Heart left ventricle (tissue), 16 donors: Measurements from ENCODE around the gene DLX3. TPM values are rescaled to one million over a fixed set of nuclear protein-coding genes. Genes with fewer than 3 reads are reported as not detected.

Source experiments
- ATAC-seq, 4 donors: fragments of 200-7000 bp; cut with Tn5 transposase; one replicate each; pipeline ENCODE4 v1.9.1; 2020 to 2022; ENCODE audit warnings: moderate library complexity in 4 of 4, mild to moderate bottlenecking in 3 of 4, moderate number of reproducible peaks in 1 of 4
- DNase-seq, 5 donors: peaks; one replicate each; pipeline ENCODE4 v3.0.0-alpha.2; 2020
- H3K27ac ChIP-seq, 12 donors: fragments of 200-600 bp; sonication (generic) in 4 of 12; one replicate each; pipeline versions ENCODE4 v1.5.0 to v1.8.0; 2016 to 2022; ENCODE audit warnings: mild to moderate bottlenecking in 2 of 12
- H3K27me3 ChIP-seq, 9 donors: fragments of 200-600 bp; sonication (generic) in 2 of 9; one replicate each; pipeline versions ENCODE4 v1.5.1 to v1.8.0; 2016 to 2022; ENCODE audit warnings: mild to moderate bottlenecking in 3 of 9
- H3K36me3 ChIP-seq, 9 donors: fragments of 200-600 bp; sonication (generic) in 2 of 9; one replicate each; pipeline versions ENCODE4 v1.5.0 to v1.8.0; 2018 to 2022; ENCODE audit warnings: mild to moderate bottlenecking in 2 of 9
- H3K4me1 ChIP-seq, 12 donors: fragments of 200-600 bp; sonication (generic) in 4 of 12; one replicate each; pipeline versions ENCODE4 v1.5.0 to v1.8.0; 2016 to 2022; ENCODE audit warnings: mild to moderate bottlenecking in 3 of 12
- H3K4me3 ChIP-seq, 12 donors: fragments of 200-600 bp; sonication (generic) in 4 of 12; one replicate each; pipeline versions ENCODE4 v1.5.0 to v1.8.0; 2017 to 2022; ENCODE audit warnings: mild to moderate bottlenecking in 9 of 12, moderate library complexity in 4 of 12
- H3K9me3 ChIP-seq, 12 donors: fragments of 200-600 bp; sonication (generic) in 4 of 12; one replicate each; pipeline versions ENCODE4 v1.5.0 to v1.8.0; 2016 to 2022; ENCODE audit warnings: mild to moderate bottlenecking in 1 of 12
- POLR2A ChIP-seq, 2 donors: fragments of 450-650 bp; IDR thresholded peaks; one replicate each; pipeline ENCODE4 v1.6.1; 2017; ENCODE audit warnings: antibody characterized with exemption in 2 of 2, mild to moderate bottlenecking in 2 of 2, moderate library complexity in 2 of 2
- WGBS, 4 donors: extraction: QIAGEN DNeasy Blood & Tissue Kit in 2 of 4; methylation state at CpG; one replicate each; pipeline versions ENCODE4 v1.1.5 to v1.1.7; 2013 to 2018; 5-methylcytosine and 5-hydroxymethylcytosine counted together
- intact Hi-C, 10 donors: fragments of 100-400 bp; cut with DNase I; formaldehyde crosslinking; loops; one replicate each; pipeline versions ENCODE4 v1.11.1 to v1.14.2; 2022
- polyA plus RNA-seq, 2 donors: library from polyadenylated mRNA; stranded (reverse); fragments of 200-250 nt; gene quantifications; one replicate each; pipeline ENCODE4 v1.2.3, GENCODE V29; 2013
- total RNA-seq, 9 donors: library from RNA; depleted of rRNA in 2 of 9; stranded (reverse); fragments of >200 nt in 2 of 9; fragmentation: NEBNext Ultra II Directional in 3 of 9; extraction: Animal tissue kit (Norgen Biotek cat#: 25700) in 3 of 9; gene quantifications; one replicate each; pipeline versions ENCODE4 v1.1.0 to v1.2.4, GENCODE V29; 2016 to 2023
- TF ChIP-seq, protein P1 (sequence below), 12 donors: fragments of 200-600 bp; sonication (generic) in 4 of 12; IDR thresholded peaks; one replicate each; pipeline versions ENCODE4 v1.5.0 to v1.8.0; 2018 to 2022; ENCODE audit warnings: antibody characterized with exemption in 12 of 12, mild to moderate bottlenecking in 5 of 12
- donor health status: ischemic (EF 13 %, LVEDD 7.1; RV severe dilation, severe dysfunction).
- donor health status: healthy with polysubstance abuse.
- donor health status: DM: no; HTN: yes; CAD: no.
- donor health status: DM: no; HTN: no; CAD: no.
- donor health status: ischemic (EF 25% LVEDD 6.9; RV normal size, moderate dysfunction).
- donor health status: ischemic (EF 25% LVEDD 5.7; RV mildly dilated, moderate dysfunction).
- donor health status: healthy.
- donor health status: DM: yes; HTN: yes; CAD: no.
- donor health status: ischemic (EF 35%, LVEDD 5.7; RV mildly dilated, moderate dysfunction).
- donor health status: nonischemic (EF 11% LVEDD 7.7; RV severe dilation, severe dysfunction).
- donor health status: DM: yes; HTN: yes; CAD: no.
- donor health status: PGD.
- donor health status: ischemic (EF 29% LVEDD 5.4; RV normal size, mild dysfunction).
- donor health status: nonischemic (EF 23%, LVEDD 6.1; RV moderate dilation, normal function).

DLX3 gene
- total and polyA plus RNA-seq, 11 donors = 0.08 to 0.61 (median 0.09) TPM; not detected in 6

GRCh38 chr17:49994085-49995054 is 654 bp downstream of the DLX3 start:
- ATAC-seq (no peak), DNase-seq (no peak)
- Histone ChIP-seq H3K4me1 (peaks cover 0 to 39% (median 24%) of the 10 kb centered on the region in 12 donors), H3K27me3 (peaks cover 36 to 94% (median 83%) of the 10 kb centered on the region in 9 donors), H3K36me3 (no peaks in the 10 kb centered on the region), H3K4me3 (peak overlapping the region; percentile 17 to 60 (median 46)), H3K27ac (no peak overlapping the region), H3K9me3 (no peaks in the 10 kb centered on the region)
- 4 to 5% (median 4%) methylated on average over 30 to 50 of the region's 50 CpGs for WGBS, 4 donors
- intact Hi-C loops = loop anchor here (5.0 to 10.0 kb wide), 13 partner anchors 42 to 680 kb away; partner anchors contain the start of gene SLC35B1 (in 4 of the 10)
- TF ChIP-seq POLR2A (IDR thresholded peaks at IDR 0.05) = no peak
- TF ChIP-seq, protein P1, sequence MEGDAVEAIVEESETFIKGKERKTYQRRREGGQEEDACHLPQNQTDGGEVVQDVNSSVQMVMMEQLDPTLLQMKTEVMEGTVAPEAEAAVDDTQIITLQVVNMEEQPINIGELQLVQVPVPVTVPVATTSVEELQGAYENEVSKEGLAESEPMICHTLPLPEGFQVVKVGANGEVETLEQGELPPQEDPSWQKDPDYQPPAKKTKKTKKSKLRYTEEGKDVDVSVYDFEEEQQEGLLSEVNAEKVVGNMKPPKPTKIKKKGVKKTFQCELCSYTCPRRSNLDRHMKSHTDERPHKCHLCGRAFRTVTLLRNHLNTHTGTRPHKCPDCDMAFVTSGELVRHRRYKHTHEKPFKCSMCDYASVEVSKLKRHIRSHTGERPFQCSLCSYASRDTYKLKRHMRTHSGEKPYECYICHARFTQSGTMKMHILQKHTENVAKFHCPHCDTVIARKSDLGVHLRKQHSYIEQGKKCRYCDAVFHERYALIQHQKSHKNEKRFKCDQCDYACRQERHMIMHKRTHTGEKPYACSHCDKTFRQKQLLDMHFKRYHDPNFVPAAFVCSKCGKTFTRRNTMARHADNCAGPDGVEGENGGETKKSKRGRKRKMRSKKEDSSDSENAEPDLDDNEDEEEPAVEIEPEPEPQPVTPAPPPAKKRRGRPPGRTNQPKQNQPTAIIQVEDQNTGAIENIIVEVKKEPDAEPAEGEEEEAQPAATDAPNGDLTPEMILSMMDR (IDR thresholded peaks at IDR 0.05) = no peak

DNA sequence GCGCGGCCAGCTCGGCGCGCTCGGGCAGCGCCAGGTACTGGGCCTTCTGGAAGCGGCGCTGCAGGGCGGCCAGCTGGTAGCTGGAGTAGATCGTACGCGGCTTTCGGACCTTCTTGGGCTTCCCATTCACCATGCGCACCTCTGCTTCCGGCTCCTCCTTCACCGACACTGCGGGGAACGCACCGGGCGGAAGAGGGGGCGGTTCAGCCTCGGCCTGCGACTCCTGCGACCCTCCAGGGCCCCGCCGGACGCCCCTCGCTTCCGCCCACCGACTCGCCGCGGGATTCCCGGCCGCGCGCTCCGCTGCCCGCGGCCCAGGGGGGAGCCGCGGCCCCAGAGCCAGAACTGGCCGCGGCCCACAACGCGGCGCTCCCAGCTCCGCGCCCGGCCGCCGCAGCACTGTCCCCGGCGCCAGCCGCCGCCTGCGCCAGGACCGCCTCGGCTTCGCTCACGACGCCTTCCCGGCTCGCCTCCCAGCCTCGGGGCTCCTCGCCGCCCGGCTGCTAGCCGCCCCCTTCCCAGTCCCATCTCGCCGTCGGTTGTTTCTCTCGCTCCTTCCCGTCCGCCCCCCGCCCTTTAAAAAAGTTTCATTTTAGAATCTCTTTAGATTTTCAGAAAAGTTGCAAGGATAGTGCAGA is 1.5 kb downstream of the DLX3 start:
- DNase-seq (no peak), ATAC-seq (peak in 2 of 4 donors; percentile 32 to 41)
- peaks cover 36 to 90% (median 81%) of the 10 kb centered on the region in 9 donors for H3K27me3 ChIP-seq
- WGBS, 4 donors = 1 to 2% (median 1%) methylated on average over 46 to 77 of the region's 77 CpGs
- no peak for TF ChIP-seq POLR2A (IDR thresholded peaks at IDR 0.05)
- TF ChIP-seq, protein P1 (IDR thresholded peaks at IDR 0.05) = no peak
- H3K4me1 ChIP-seq = peaks cover 0 to 39% (median 24%) of the 10 kb centered on the region in 12 donors
- no peaks in the 10 kb centered on the region for H3K36me3 ChIP-seq
- no peaks in the 10 kb centered on the region for H3K9me3 ChIP-seq
- intact Hi-C loops = loop anchor here in 6 of 10 donors (5.0 to 10.0 kb wide), 6 partner anchors 269 to 679 kb away; partner anchors contain the start of gene SLC35B1 (in 3 of the 6)
- H3K27ac ChIP-seq = no peak overlapping the region
- peak overlapping the region; percentile 17 to 60 (median 46) for H3K4me3 ChIP-seq

GRCh38 chr17:49992933-49993422 is 2.0 kb downstream of the DLX3 start:
- peaks cover 36 to 93% (median 76%) of the 10 kb centered on the region in 9 donors for H3K27me3 ChIP-seq
- DNase-seq (no peak), ATAC-seq (no peak)
- WGBS, 4 donors = 12 to 21% (median 17%) methylated on average over 23 of the region's 23 CpGs
- intact Hi-C loops = loop anchor here in 6 of 10 donors (5.0 to 10.0 kb wide), 6 partner anchors 268 to 678 kb away; partner anchors contain the start of gene SLC35B1 (in 3 of the 6)
- H3K4me3 ChIP-seq = peak overlapping the region in 11 of 12 donors; percentile 17 to 60 (median 48)
- no peak for TF ChIP-seq POLR2A (IDR thresholded peaks at IDR 0.05)
- TF ChIP-seq, protein P1 (IDR thresholded peaks at IDR 0.05) = no peak
- H3K27ac ChIP-seq = no peak overlapping the region
- no peaks in the 10 kb centered on the region for H3K9me3 ChIP-seq
- no peaks in the 10 kb centered on the region for H3K36me3 ChIP-seq
- H3K4me1 ChIP-seq = peaks cover 0 to 40% (median 24%) of the 10 kb centered on the region in 12 donors
